SK-N-SH (cell line): Measurements from ENCODE around the gene FYCO1.

Experiments used
- TF ChIP-seq, protein P1 (sequence below): fragments of 200-600 bp; sonication (generic); IDR thresholded peaks from 2 replicates; pipeline ENCODE4 v1.6.1; 2017; ENCODE audit warnings: antibody characterized with exemption, mild to moderate bottlenecking, moderate library complexity
- TF ChIP-seq, protein P2 (sequence below): fragments of 150-350 bp; IDR thresholded peaks from 2 replicates; pipeline ENCODE4 v1.6.1; 2017; ENCODE audit warnings: antibody characterized with exemption, low read length, low read depth, borderline replicate concordance

GRCh38 chr3:45951946-45952345 is 43.7 kb downstream of the FYCO1 start:
- TF ChIP-seq, protein P1, sequence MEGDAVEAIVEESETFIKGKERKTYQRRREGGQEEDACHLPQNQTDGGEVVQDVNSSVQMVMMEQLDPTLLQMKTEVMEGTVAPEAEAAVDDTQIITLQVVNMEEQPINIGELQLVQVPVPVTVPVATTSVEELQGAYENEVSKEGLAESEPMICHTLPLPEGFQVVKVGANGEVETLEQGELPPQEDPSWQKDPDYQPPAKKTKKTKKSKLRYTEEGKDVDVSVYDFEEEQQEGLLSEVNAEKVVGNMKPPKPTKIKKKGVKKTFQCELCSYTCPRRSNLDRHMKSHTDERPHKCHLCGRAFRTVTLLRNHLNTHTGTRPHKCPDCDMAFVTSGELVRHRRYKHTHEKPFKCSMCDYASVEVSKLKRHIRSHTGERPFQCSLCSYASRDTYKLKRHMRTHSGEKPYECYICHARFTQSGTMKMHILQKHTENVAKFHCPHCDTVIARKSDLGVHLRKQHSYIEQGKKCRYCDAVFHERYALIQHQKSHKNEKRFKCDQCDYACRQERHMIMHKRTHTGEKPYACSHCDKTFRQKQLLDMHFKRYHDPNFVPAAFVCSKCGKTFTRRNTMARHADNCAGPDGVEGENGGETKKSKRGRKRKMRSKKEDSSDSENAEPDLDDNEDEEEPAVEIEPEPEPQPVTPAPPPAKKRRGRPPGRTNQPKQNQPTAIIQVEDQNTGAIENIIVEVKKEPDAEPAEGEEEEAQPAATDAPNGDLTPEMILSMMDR: no peak
- TF ChIP-seq, protein P2, sequence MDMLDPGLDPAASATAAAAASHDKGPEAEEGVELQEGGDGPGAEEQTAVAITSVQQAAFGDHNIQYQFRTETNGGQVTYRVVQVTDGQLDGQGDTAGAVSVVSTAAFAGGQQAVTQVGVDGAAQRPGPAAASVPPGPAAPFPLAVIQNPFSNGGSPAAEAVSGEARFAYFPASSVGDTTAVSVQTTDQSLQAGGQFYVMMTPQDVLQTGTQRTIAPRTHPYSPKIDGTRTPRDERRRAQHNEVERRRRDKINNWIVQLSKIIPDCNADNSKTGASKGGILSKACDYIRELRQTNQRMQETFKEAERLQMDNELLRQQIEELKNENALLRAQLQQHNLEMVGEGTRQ: no peak
